Middle frontal gyrus (tissue), 1 donor: ENCODE results near the gene SPDYE5.
"Not testable (repeated sequence)": the region's sequence is repeated elsewhere in the genome, so short reads cannot be mapped to it uniquely, and the experiment has no call there.

Experiments used
- DNase-seq: peaks from one replicate; pipeline ENCODE4 v3.0.0-alpha.2; 2015; ENCODE audit warnings: low spot score; ENCODE audit errors: extremely low spot score

SPDYE5 gene

GRCh38 chr7:75492020-75492419, at the start of gene SPDYE5:
Gene SPDYE5, plus strand, starts transcription at chr7:75492320. Its CDS starts 1,728 bp downstream, at chr7:75494048.
- not testable (repeated sequence) for DNase-seq

GRCh38 chr7:75442465-75443111, 49.5 kb upstream of the SPDYE5 start:
- not testable (repeated sequence) for DNase-seq

- not testable (repeated sequence) for DNase-seq
Measured at GRCh38 chr7:75449946-75450345, 42.2 kb upstream of the SPDYE5 start.

- DNase-seq: not testable (repeated sequence)
Measured at GRCh38 chr7:75452494-75452955, 39.6 kb upstream of the SPDYE5 start.

GRCh38 chr7:75456403-75456802, 35.7 kb upstream of the SPDYE5 start:
- not testable (repeated sequence) for DNase-seq

GRCh38 chr7:75458034-75458433, 34.1 kb upstream of the SPDYE5 start:
- DNase-seq: not testable (repeated sequence)

- DNase-seq: not testable (repeated sequence)
Measured at GRCh38 chr7:75460541-75460940, 31.6 kb upstream of the SPDYE5 start.

- not testable (repeated sequence) for DNase-seq
Measured at GRCh38 chr7:75470166-75470565, 22.0 kb upstream of the SPDYE5 start.

- not testable (repeated sequence) for DNase-seq
Measured at GRCh38 chr7:75477457-75477856, 14.7 kb upstream of the SPDYE5 start.

- DNase-seq: not testable (repeated sequence)
Measured at GRCh38 chr7:75480313-75480712, 11.8 kb upstream of the SPDYE5 start.

- DNase-seq: not testable (repeated sequence)
Measured at GRCh38 chr7:75485355-75485978, 6.7 kb upstream of the SPDYE5 start.

- DNase-seq: peak; percentile 69
Measured at GRCh38 chr7:75485979-75486643, 6.0 kb upstream of the SPDYE5 start, which contains the start of gene POM121C. Gene POM121C, minus strand, starts transcription at chr7:75486299. Its CDS starts 44,803 bp downstream, at chr7:75441496.

- DNase-seq: not testable (repeated sequence)
Measured at GRCh38 chr7:75509033-75509432, 16.9 kb downstream of the SPDYE5 start.

- not testable (repeated sequence) for DNase-seq
Measured at GRCh38 chr7:75518842-75519241, 26.7 kb downstream of the SPDYE5 start.

GRCh38 chr7:75521727-75522126, 29.6 kb downstream of the SPDYE5 start:
- not testable (repeated sequence) for DNase-seq

GRCh38 chr7:75527224-75527722, 35.2 kb downstream of the SPDYE5 start:
- not testable (repeated sequence) for DNase-seq

GRCh38 chr7:75531359-75531821, 39.3 kb downstream of the SPDYE5 start:
- no peak for DNase-seq

- no peak for DNase-seq
Measured at GRCh38 chr7:75532639-75533038, 40.5 kb downstream of the SPDYE5 start.

GRCh38 chr7:75533926-75534325, 41.8 kb downstream of the SPDYE5 start:
- DNase-seq: no peak

GRCh38 chr7:75534727-75535307, 42.7 kb downstream of the SPDYE5 start:
- DNase-seq: no peak

- no peak for DNase-seq
Measured at GRCh38 chr7:75536491-75536890, 44.4 kb downstream of the SPDYE5 start.
